ENCODE measurements around the gene LMX1A. TPM values are rescaled to one million over a fixed set of nuclear protein-coding genes. Genes with fewer than 3 reads are reported as not detected.

Gene LMX1A
- total and polyA plus RNA-seq, 2 of the 13 experiments (the other 11 are each of a cell fraction or from before 2014, with no cell fraction given): 0.07 TPM; not detected in 1

DNA sequence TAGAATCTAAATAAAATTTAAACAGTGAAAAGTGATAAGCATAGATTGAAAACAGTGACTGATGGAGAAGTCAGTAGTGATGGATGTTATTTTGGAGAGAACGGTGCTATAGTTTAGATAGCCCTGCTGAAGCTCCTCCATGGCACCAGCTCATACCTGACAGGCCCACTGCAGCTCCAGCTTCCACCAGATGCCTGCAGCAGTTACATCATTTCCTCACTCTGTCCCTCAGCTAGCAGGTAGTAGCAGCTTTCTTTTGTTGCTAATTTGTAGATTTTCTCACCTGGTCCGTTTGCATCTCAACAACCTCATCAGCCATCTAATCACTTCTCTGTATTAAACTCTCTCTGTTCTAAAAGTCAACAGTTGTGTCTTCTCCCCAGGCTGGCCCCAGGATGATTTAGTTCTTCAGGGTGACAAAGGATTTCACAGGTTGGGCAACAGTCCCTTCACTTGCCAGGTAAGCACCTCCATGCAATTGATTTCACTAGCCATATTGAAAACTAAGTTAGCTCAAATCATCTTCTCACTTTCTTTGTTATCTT lies 128.3 kb downstream of the LMX1A start:
- FAIRE-seq: no peak
- POLR2A ChIA-PET: no interaction called here
- H3K27me3 ChIP-seq (ENCODE audit: control insufficient read depth in 1 of 2, insufficient read depth in 2 of 2, low read length in 2 of 2): no peaks in the 10 kb centered on the region; a peak in 2 of 5 replicates

DNA sequence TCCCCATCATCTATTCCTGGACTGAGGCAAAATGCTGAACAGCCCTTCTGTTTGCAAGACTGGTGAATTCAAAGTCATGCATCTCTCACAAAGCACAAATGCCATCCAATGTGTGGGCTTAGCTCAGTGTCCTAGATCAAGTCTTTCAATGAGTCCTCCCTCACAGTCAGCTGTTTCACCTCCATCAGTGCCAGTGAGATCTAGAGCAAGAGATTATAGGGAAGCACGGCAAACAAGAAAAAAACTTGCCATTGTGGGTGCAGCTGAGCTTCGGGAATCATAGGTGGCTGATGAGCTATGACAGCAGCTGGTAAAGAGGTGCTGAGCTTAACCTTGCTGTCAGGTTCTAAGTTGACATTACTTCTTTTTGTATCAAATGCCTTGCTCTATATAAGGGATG lies 130.2 kb downstream of the LMX1A start:
- ATAC-seq (no peak), FAIRE-seq (no peak), DNase-seq (ENCODE audit: low spot score) (no peak)
- WGBS (ENCODE audit: low lambda C conversion rate): 29% methylated on average over 2 of the region's 2 CpGs
- no peak overlapping the region for H3K27ac ChIP-seq (ENCODE audit: extremely low read length, insufficient read depth, low read length)
- H3K27me3 ChIP-seq (ENCODE audit: control insufficient read depth in 1 of 2, insufficient read depth in 2 of 2, low read length in 2 of 2): no peaks in the 10 kb centered on the region
- H3K79me2 ChIP-seq (ENCODE audit: insufficient read depth, low read length): no peaks in the 10 kb centered on the region
- no peaks in the 10 kb centered on the region for H3K9me3 ChIP-seq (ENCODE audit: low read length)
- H3K9ac ChIP-seq (ENCODE audit: insufficient read depth, low read depth, low read length): no peak overlapping the region
- BruUV-seq (replicated peaks): no TSS peak
- intact Hi-C loops (cut with micrococcal nuclease; ENCODE audit: unreplicated experiment) (loop anchor here (10.0 kb wide), 1 partner anchor 62 kb away; no protein-coding TSS in a partner anchor), in situ Hi-C loops (cut with HindIII; ENCODE audit: extremely low pct_ligation_motif_present, low pct_unique_long_range_greater_than_20kb) (no loop called here)
- peaks cover 28% of the 10 kb centered on the region for H3K4me1 ChIP-seq (ENCODE audit: insufficient read depth, low read length)
- ChIA-PET POLR2A (no interaction called here), CTCF (ENCODE audit: low intra/inter-chr PET ratio, low total read pairs) (no interaction called here)
- H3K4me3 ChIP-seq (replicated peaks in 1 of 3; ENCODE audit: insufficient read depth in 1 of 3, low read depth in 2 of 3, low read length in 3 of 3): no peak overlapping the region
- H3K36me3 ChIP-seq (replicated peaks in 1 of 2; ENCODE audit: control insufficient read depth in 1 of 2, insufficient read depth in 2 of 2, low read length in 2 of 2): no peaks in the 10 kb centered on the region
- no peaks in the 10 kb centered on the region for H4K20me1 ChIP-seq (ENCODE audit: insufficient read depth, low read length)
- no peak overlapping the region for H2AFZ ChIP-seq (ENCODE audit: low read length)
- H3K4me2 ChIP-seq (ENCODE audit: low read depth, low read length): no peak overlapping the region
- no peak for TF ChIP-seq ZNF468 (CRISPR knock-in tag; IDR thresholded peaks at IDR 0.05)
- TF ChIP-seq, protein P1, sequence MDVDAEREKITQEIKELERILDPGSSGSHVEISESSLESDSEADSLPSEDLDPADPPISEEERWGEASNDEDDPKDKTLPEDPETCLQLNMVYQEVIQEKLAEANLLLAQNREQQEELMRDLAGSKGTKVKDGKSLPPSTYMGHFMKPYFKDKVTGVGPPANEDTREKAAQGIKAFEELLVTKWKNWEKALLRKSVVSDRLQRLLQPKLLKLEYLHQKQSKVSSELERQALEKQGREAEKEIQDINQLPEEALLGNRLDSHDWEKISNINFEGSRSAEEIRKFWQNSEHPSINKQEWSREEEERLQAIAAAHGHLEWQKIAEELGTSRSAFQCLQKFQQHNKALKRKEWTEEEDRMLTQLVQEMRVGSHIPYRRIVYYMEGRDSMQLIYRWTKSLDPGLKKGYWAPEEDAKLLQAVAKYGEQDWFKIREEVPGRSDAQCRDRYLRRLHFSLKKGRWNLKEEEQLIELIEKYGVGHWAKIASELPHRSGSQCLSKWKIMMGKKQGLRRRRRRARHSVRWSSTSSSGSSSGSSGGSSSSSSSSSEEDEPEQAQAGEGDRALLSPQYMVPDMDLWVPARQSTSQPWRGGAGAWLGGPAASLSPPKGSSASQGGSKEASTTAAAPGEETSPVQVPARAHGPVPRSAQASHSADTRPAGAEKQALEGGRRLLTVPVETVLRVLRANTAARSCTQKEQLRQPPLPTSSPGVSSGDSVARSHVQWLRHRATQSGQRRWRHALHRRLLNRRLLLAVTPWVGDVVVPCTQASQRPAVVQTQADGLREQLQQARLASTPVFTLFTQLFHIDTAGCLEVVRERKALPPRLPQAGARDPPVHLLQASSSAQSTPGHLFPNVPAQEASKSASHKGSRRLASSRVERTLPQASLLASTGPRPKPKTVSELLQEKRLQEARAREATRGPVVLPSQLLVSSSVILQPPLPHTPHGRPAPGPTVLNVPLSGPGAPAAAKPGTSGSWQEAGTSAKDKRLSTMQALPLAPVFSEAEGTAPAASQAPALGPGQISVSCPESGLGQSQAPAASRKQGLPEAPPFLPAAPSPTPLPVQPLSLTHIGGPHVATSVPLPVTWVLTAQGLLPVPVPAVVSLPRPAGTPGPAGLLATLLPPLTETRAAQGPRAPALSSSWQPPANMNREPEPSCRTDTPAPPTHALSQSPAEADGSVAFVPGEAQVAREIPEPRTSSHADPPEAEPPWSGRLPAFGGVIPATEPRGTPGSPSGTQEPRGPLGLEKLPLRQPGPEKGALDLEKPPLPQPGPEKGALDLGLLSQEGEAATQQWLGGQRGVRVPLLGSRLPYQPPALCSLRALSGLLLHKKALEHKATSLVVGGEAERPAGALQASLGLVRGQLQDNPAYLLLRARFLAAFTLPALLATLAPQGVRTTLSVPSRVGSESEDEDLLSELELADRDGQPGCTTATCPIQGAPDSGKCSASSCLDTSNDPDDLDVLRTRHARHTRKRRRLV (CRISPR knock-in tag; IDR thresholded peaks at IDR 0.05): no peak
- no peak for TF ChIP-seq POGZ (CRISPR knock-in tag; IDR thresholded peaks at IDR 0.05)
- no peak for TF ChIP-seq MAFF (IDR thresholded peaks at IDR 0.05; ENCODE audit: low read depth, low read length)
- TF ChIP-seq ZNF33A (CRISPR knock-in tag; IDR thresholded peaks at IDR 0.05; ENCODE audit: borderline replicate concordance): no peak
- no peak for TF ChIP-seq XRCC5 (optimal IDR thresholded peaks at IDR 0.05; ENCODE audit: low read length)
- no peak for TF ChIP-seq SRF (IDR thresholded peaks at IDR 0.05; ENCODE audit: low read depth, low read length)
- no peak for TF ChIP-seq TEAD2 (CRISPR knock-in tag; IDR thresholded peaks at IDR 0.05)
- TF ChIP-seq ZBTB3 (CRISPR knock-in tag; IDR thresholded peaks at IDR 0.05; ENCODE audit: borderline replicate concordance, low read depth): no peak

More for the DNA sequence above, 128.3 kb downstream of the LMX1A start:
- intact Hi-C loops (cut with micrococcal nuclease; ENCODE audit: unreplicated experiment) (loop anchor here (10.0 kb wide), 1 partner anchor 63 kb away; no protein-coding TSS in a partner anchor), in situ Hi-C loops (cut with HindIII; ENCODE audit: extremely low pct_ligation_motif_present, low pct_unique_long_range_greater_than_20kb) (no loop called here)
- DNase-seq (ENCODE audit: low spot score): no peak
- no peak overlapping the region for H3K4me3 ChIP-seq (replicated peaks in 1 of 3; ENCODE audit: insufficient read depth in 1 of 3, low read depth in 2 of 3, low read length in 3 of 3)
- CTCF ChIA-PET (ENCODE audit: low intra/inter-chr PET ratio, low total read pairs): no interaction called here
- H2AFZ ChIP-seq (ENCODE audit: low read length): no peak overlapping the region
- no peak for TF ChIP-seq NR2F2 (IDR thresholded peaks at IDR 0.05; ENCODE audit: borderline replicate concordance, low read depth)
- TF ChIP-seq ZNF44 (CRISPR knock-in tag; IDR thresholded peaks at IDR 0.05): no peak
- TF ChIP-seq, protein P2, sequence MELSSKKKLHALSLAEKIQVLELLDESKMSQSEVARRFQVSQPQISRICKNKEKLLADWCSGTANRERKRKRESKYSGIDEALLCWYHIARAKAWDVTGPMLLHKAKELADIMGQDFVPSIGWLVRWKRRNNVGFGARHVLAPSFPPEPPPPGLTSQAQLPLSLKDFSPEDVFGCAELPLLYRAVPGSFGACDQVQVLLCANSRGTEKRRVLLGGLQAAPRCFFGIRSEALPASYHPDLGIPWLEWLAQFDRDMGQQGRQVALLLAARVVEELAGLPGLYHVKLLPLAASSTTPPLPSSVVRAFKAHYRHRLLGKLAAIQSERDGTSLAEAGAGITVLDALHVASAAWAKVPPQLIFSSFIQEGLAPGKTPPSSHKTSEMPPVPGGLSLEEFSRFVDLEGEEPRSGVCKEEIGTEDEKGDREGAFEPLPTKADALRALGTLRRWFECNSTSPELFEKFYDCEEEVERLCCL (CRISPR knock-in tag; IDR thresholded peaks at IDR 0.05; ENCODE audit: borderline replicate concordance): no peak
- no peak for TF ChIP-seq MTF2 (CRISPR knock-in tag; IDR thresholded peaks at IDR 0.05; ENCODE audit: borderline replicate concordance)
- TF ChIP-seq NKX3-1 (CRISPR knock-in tag; IDR thresholded peaks at IDR 0.05): no peak
- TF ChIP-seq CHCHD3 (CRISPR knock-in tag; IDR thresholded peaks at IDR 0.05): no peak
- TF ChIP-seq ATM (IDR thresholded peaks at IDR 0.05; ENCODE audit: borderline replicate concordance): no peak
- H3K9me3 ChIP-seq (ENCODE audit: low read length): no peaks in the 10 kb centered on the region
- no peaks in the 10 kb centered on the region for H3K36me3 ChIP-seq (replicated peaks in 1 of 2; ENCODE audit: control insufficient read depth in 1 of 2, insufficient read depth in 2 of 2, low read length in 2 of 2)
- peaks cover 12% of the 10 kb centered on the region for H3K4me1 ChIP-seq (ENCODE audit: insufficient read depth, low read length)
- no peak overlapping the region for H3K4me2 ChIP-seq (ENCODE audit: low read depth, low read length)
- H3K79me2 ChIP-seq (ENCODE audit: insufficient read depth, low read length): no peaks in the 10 kb centered on the region
- 63% methylated on average over 2 of the region's 2 CpGs for WGBS (ENCODE audit: low lambda C conversion rate)
- H3K27ac ChIP-seq (ENCODE audit: extremely low read length, insufficient read depth, low read length): no peak overlapping the region
- H4K20me1 ChIP-seq (ENCODE audit: insufficient read depth, low read length): no peaks in the 10 kb centered on the region
- H3K9ac ChIP-seq (ENCODE audit: insufficient read depth, low read depth, low read length): no peak overlapping the region
- ATAC-seq: no peak
- no TSS peak for BruUV-seq (replicated peaks)
